ENCODE results near the gene SERPINB2. TPM values are rescaled to one million over a fixed set of nuclear protein-coding genes. Genes with fewer than 3 reads are reported as not detected.

The SERPINB2 gene
- total RNA-seq, 1 experiment from 2014 or later = not detected

- Histone ChIP-seq H2AFZ (ENCODE audit: low read depth, low read length, poor library complexity, severe bottlenecking) (no peak overlapping the region), H3K9ac (ENCODE audit: low read length) (no peak overlapping the region), H3K4me2 (ENCODE audit: low read length) (no peak overlapping the region), H3K4me3 (replicated peaks in 1 of 2; ENCODE audit: low read depth in 1 of 2, low read length in 2 of 2) (no peak overlapping the region), H3K79me2 (ENCODE audit: insufficient read depth, low read length) (no peaks in the 10 kb centered on the region), H3K4me1 (ENCODE audit: control insufficient read depth in 1 of 2, insufficient read depth in 2 of 2, low read length in 2 of 2) (no peaks in the 10 kb centered on the region), H3K9me2 (ENCODE audit: insufficient read depth) (no peaks in the 10 kb centered on the region), H3K27me3 (ENCODE audit: insufficient read depth, low read length) (no peaks in the 10 kb centered on the region), H4K20me1 (ENCODE audit: insufficient read depth) (no peaks in the 10 kb centered on the region), H3K36me3 (ENCODE audit: control insufficient read depth in 1 of 2, insufficient read depth in 2 of 2, low read length in 2 of 2) (no peaks in the 10 kb centered on the region), H3K9me3 (ENCODE audit: control insufficient read depth in 1 of 2, insufficient read depth in 1 of 2, low read depth in 1 of 2, low read length in 2 of 2) (no peaks in the 10 kb centered on the region), H3K27ac (ENCODE audit: low read depth, low read length) (no peak overlapping the region)
- no peak for DNase-seq (ENCODE audit: low read depth, low spot score)
- no peak for ATAC-seq
- intact Hi-C loops (cut with micrococcal nuclease) = no loop called here
- ChIA-PET CTCF (no interaction called here), RAD21 (ENCODE audit: low non-redundant PET in 1 of 2, low total read pairs in 2 of 2, uncharacterized antibody in 2 of 2, unreplicated experiment in 2 of 2) (no interaction called here), POLR2A (no interaction called here)
- no TSS peak for BruUV-seq (replicated peaks)
- TF ChIP-seq ATF3 (IDR thresholded peaks at IDR 0.05) (no peak), JUND (IDR thresholded peaks at IDR 0.05) (no peak), EZH2 (IDR thresholded peaks at IDR 0.05) (no peak), CTCF (IDR thresholded peaks at IDR 0.05 in 2 of 3, conservative IDR thresholded peaks at IDR 0.05 in 1 of 3; ENCODE audit: borderline replicate concordance in 1 of 3, insufficient read depth in 1 of 3, low read depth in 2 of 3, low read length in 2 of 3) (no peak), POLR2AphosphoS5 (IDR thresholded peaks at IDR 0.05; ENCODE audit: low read depth, low read length) (no peak), SRF (IDR thresholded peaks at IDR 0.05; ENCODE audit: low read depth) (no peak), TCF7L2 (IDR thresholded peaks at IDR 0.05; ENCODE audit: borderline replicate concordance, extremely low read depth, insufficient read depth, insufficient read length) (no peak), POLR2A (IDR thresholded peaks at IDR 0.05; ENCODE audit: borderline replicate concordance, extremely low read depth, insufficient read depth, insufficient read length) (no peak), CEBPB (IDR thresholded peaks at IDR 0.05; ENCODE audit: low read depth) (no peak), EGR1 (IDR thresholded peaks at IDR 0.05; ENCODE audit: low read depth) (no peak), SP1 (IDR thresholded peaks at IDR 0.05; ENCODE audit: low read depth) (no peak)
- TF ChIP-seq, protein P1, sequence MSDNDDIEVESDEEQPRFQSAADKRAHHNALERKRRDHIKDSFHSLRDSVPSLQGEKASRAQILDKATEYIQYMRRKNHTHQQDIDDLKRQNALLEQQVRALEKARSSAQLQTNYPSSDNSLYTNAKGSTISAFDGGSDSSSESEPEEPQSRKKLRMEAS (IDR thresholded peaks at IDR 0.05) = no peak
Measured at GRCh38 chr18:63872586-63872985, 14.9 kb upstream of the SERPINB2 start.
